ENCODE results near the gene FAM167B.
A peak's percentile ranks its signal among the peaks of the same experiment; 100 is the strongest.
"Not testable (repeated sequence)": the region's sequence is repeated elsewhere in the genome, so short reads cannot be mapped to it uniquely, and the experiment has no call there.

Gene FAM167B

GRCh38 chr1:32224285-32224684, 22.7 kb upstream of the FAM167B start:
- no peak for DNase-seq

- no peak for DNase-seq
Measured at GRCh38 chr1:32228771-32229170, 18.3 kb upstream of the FAM167B start.

- no peak for DNase-seq
Measured at GRCh38 chr1:32231843-32232432, 15.1 kb upstream of the FAM167B start.

GRCh38 chr1:32232558-32233304, 14.3 kb upstream of the FAM167B start:
- no peak for DNase-seq

- no peak for DNase-seq
Measured at GRCh38 chr1:32234792-32235191, 12.2 kb upstream of the FAM167B start.

GRCh38 chr1:32239337-32239736, 7.7 kb upstream of the FAM167B start:
- no peak for DNase-seq

- DNase-seq = no peak
Measured at GRCh38 chr1:32239790-32240139, 7.3 kb upstream of the FAM167B start.

- peak; percentile 54 to 55 for DNase-seq
Measured at GRCh38 chr1:32240140-32240951, 6.7 kb upstream of the FAM167B start.

GRCh38 chr1:32241001-32241763, 5.8 kb upstream of the FAM167B start:
- peak in 1 of 2 donors; percentile 31 for DNase-seq

GRCh38 chr1:32242341-32242851, 4.6 kb upstream of the FAM167B start:
- no peak for DNase-seq

- DNase-seq = no peak
Measured at GRCh38 chr1:32247452-32247851, 430 bp downstream of the FAM167B start.

GRCh38 chr1:32247983-32248889, 1.2 kb downstream of the FAM167B start:
- DNase-seq = peak; percentile 66 to 74

- DNase-seq = peak; percentile 79 to 81
Measured at GRCh38 chr1:32249831-32250525, 3.0 kb downstream of the FAM167B start.

- DNase-seq = peak; percentile 57 to 67
Measured at GRCh38 chr1:32250893-32251716, 4.1 kb downstream of the FAM167B start, which contains the start of gene LCK. LCK (plus strand) TSS chr1:32251265; CDS start chr1:32274330, 23,065 bp downstream.

GRCh38 chr1:32255072-32256071, 8.3 kb downstream of the FAM167B start:
- DNase-seq = no peak

- DNase-seq = no peak
Measured at GRCh38 chr1:32256473-32257226, 9.6 kb downstream of the FAM167B start.

- no peak for DNase-seq
Measured at GRCh38 chr1:32257227-32257508, 10.1 kb downstream of the FAM167B start.

- DNase-seq = not testable (repeated sequence)
Measured at GRCh38 chr1:32263236-32263593, 16.2 kb downstream of the FAM167B start.

All from activated CD4-positive, alpha-beta T cell treated with anti-CD3 and anti-CD28 coated beads for 4 hours (primary cell).